Measurements from ENCODE around the gene RBP7.

RBP7 gene

GRCh38 chr1:10065344-10065685, 68.3 kb downstream of the RBP7 start:
- DNase-seq (ENCODE audit: low read depth), result no peak
- no peak overlapping the region for H3K4me3 ChIP-seq (ENCODE audit: control insufficient read depth, low read depth, low read length)
- no peak for TF ChIP-seq CTCF (IDR thresholded peaks at IDR 0.05; ENCODE audit: control insufficient read depth, insufficient read depth, low read depth, low read length, missing control alignments)

All from AG09309 (cell line).